Activated CD4-positive, CD25-positive, alpha-beta regulatory T cell (primary cell): Measurements from ENCODE around the gene ZNF646.
"Not testable (repeated sequence)": the region's sequence is repeated elsewhere in the genome, so short reads cannot be mapped to it uniquely, and the experiment has no call there.

Experiments
- DNase-seq, 4 experiments: peaks; one replicate each; lab custom pipeline; 2025; lab: John Stamatoyannopoulos, UW

The ZNF646 gene

GRCh38 chr16:31083981-31084380 is 9.8 kb downstream of the ZNF646 start:
- DNase-seq, result no peak

- no peak for DNase-seq
Measured at GRCh38 chr16:31084584-31085302, 10.5 kb downstream of the ZNF646 start.

- DNase-seq, result no peak
Measured at GRCh38 chr16:31085411-31085810, 11.2 kb downstream of the ZNF646 start.

- no peak for DNase-seq
Measured at GRCh38 chr16:31085873-31086628, 11.8 kb downstream of the ZNF646 start.

- no peak for DNase-seq
Measured at GRCh38 chr16:31086629-31086906, 12.3 kb downstream of the ZNF646 start.

- DNase-seq, result no peak
Measured at GRCh38 chr16:31087481-31087880, 13.3 kb downstream of the ZNF646 start.

- no peak for DNase-seq
Measured at GRCh38 chr16:31087971-31088370, 13.7 kb downstream of the ZNF646 start.

- DNase-seq, result no peak
Measured at GRCh38 chr16:31088459-31089183, 14.4 kb downstream of the ZNF646 start, which contains the start of gene PRSS53. Gene PRSS53 (minus strand): TSS chr16:31088943. CDS start chr16:31088809, 134 bp downstream.

GRCh38 chr16:31089199-31089598 is 15.0 kb downstream of the ZNF646 start:
- no peak for DNase-seq

- no peak for DNase-seq
Measured at GRCh38 chr16:31090540-31090939, 16.3 kb downstream of the ZNF646 start.

- no peak for DNase-seq
Measured at GRCh38 chr16:31092330-31092729, 18.1 kb downstream of the ZNF646 start.

- no peak for DNase-seq
Measured at GRCh38 chr16:31093132-31093703, 19.0 kb downstream of the ZNF646 start.

- no peak for DNase-seq
Measured at GRCh38 chr16:31094088-31094423, 19.8 kb downstream of the ZNF646 start.

- DNase-seq, result peak; percentile 67 to 75 (median 72)
Measured at GRCh38 chr16:31094424-31095120, 20.4 kb downstream of the ZNF646 start, which contains the start of gene VKORC1. Gene VKORC1 (minus strand): TSS chr16:31094797. CDS start chr16:31094729, 68 bp downstream.

- no peak for DNase-seq
Measured at GRCh38 chr16:31099860-31100638, 25.8 kb downstream of the ZNF646 start.

- DNase-seq, result not testable (repeated sequence)
Measured at GRCh38 chr16:31100876-31101641, 26.8 kb downstream of the ZNF646 start.

- peak; percentile 46 to 77 (median 60) for DNase-seq
Measured at GRCh38 chr16:31105677-31106213, 31.5 kb downstream of the ZNF646 start.

- no peak for DNase-seq
Measured at GRCh38 chr16:31106509-31107464, 32.6 kb downstream of the ZNF646 start.

- no peak for DNase-seq
Measured at GRCh38 chr16:31107465-31107867, 33.2 kb downstream of the ZNF646 start.
